Measurements from ENCODE around the gene AFAP1L2. TPM values are rescaled to one million over a fixed set of nuclear protein-coding genes. Genes with fewer than 3 reads are reported as not detected.

Gene AFAP1L2
- total and polyA plus RNA-seq, 9 of the 15 experiments (the other 6 are each of a cell fraction or from before 2014, with no cell fraction given): 0.07 TPM; not detected in 8

DNA sequence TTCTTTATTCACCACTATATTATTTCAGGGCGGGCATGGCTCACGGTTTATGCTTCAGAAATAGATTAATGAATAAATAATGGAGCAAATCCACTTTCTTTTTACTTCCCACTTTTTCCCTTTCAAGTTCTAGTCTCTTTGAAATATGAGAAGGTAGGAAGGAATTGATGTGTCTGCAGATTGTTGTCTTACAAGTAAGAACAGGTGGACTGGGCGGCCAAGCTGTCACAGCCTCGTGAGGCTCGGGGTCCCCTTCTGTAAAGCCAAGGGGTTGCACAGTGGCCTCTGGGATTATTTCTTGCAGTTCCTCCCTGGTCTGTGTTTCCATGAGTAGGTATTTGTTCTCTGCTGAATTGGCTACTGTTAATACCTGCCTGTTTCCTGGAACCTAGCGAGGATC is 154.1 kb downstream of the AFAP1L2 start:
- H4K20me1 ChIP-seq (replicated peaks; ENCODE audit: control insufficient read depth, insufficient read depth, low read length): no peaks in the 10 kb centered on the region
- H3K4me2 ChIP-seq (ENCODE audit: insufficient read depth, low read length): no peak overlapping the region
- 0% methylated on average over 6 of the region's 6 CpGs for WGBS (ENCODE audit: insufficient coverage, low coverage, missing lambda C conversion rate)
- H3K27me3 ChIP-seq (ENCODE audit: control insufficient read depth in 2 of 2, insufficient read depth in 2 of 2, low read length in 2 of 2): peaks cover 0 to 3% of the 10 kb centered on the region in 2 experiments; a peak in 2 of 5 replicates
- ChIA-PET CTCF (ENCODE audit: low intra/inter-chr PET ratio) (no interaction called here), POLR2A (no interaction called here)
- no peak for DNase-seq (ENCODE audit: extremely low read depth in 1 of 4, low spot score in 3 of 4)
- H3K79me2 ChIP-seq (ENCODE audit: control insufficient read depth, insufficient read depth, low read length): no peaks in the 10 kb centered on the region
- H3K4me1 ChIP-seq (replicated peaks in 1 of 2; ENCODE audit: control insufficient read depth in 2 of 2, insufficient read depth in 2 of 2, low read length in 2 of 2): no peaks in the 10 kb centered on the region
- no peak for ATAC-seq
- H3K9ac ChIP-seq (ENCODE audit: insufficient read depth in 1 of 2, low read depth in 2 of 2, low read length in 2 of 2): no peak overlapping the region
- intact Hi-C loops (cut with micrococcal nuclease) (no loop called here), in situ Hi-C loops (cut with MboI) (no loop called here)
- TF ChIP-seq PURB (CRISPR knock-in tag; IDR thresholded peaks at IDR 0.05; ENCODE audit: low read depth) (no peak), ESRRB (CRISPR knock-in tag; IDR thresholded peaks at IDR 0.05; ENCODE audit: borderline replicate concordance) (no peak), RBM15 (IDR thresholded peaks at IDR 0.05; ENCODE audit: insufficient read depth, low read length) (no peak), ZNF77 (CRISPR knock-in tag; IDR thresholded peaks at IDR 0.05) (no peak), RNF2 (IDR thresholded peaks at IDR 0.05) (no peak)
- TF ChIP-seq, protein P1, sequence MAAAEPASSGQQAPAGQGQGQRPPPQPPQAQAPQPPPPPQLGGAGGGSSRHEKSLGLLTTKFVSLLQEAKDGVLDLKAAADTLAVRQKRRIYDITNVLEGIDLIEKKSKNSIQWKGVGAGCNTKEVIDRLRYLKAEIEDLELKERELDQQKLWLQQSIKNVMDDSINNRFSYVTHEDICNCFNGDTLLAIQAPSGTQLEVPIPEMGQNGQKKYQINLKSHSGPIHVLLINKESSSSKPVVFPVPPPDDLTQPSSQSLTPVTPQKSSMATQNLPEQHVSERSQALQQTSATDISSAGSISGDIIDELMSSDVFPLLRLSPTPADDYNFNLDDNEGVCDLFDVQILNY (CRISPR knock-in tag; IDR thresholded peaks at IDR 0.05): no peak
- TF ChIP-seq, protein P2, sequence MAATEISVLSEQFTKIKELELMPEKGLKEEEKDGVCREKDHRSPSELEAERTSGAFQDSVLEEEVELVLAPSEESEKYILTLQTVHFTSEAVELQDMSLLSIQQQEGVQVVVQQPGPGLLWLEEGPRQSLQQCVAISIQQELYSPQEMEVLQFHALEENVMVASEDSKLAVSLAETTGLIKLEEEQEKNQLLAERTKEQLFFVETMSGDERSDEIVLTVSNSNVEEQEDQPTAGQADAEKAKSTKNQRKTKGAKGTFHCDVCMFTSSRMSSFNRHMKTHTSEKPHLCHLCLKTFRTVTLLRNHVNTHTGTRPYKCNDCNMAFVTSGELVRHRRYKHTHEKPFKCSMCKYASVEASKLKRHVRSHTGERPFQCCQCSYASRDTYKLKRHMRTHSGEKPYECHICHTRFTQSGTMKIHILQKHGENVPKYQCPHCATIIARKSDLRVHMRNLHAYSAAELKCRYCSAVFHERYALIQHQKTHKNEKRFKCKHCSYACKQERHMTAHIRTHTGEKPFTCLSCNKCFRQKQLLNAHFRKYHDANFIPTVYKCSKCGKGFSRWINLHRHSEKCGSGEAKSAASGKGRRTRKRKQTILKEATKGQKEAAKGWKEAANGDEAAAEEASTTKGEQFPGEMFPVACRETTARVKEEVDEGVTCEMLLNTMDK (IDR thresholded peaks at IDR 0.05; ENCODE audit: borderline replicate concordance, insufficient read depth, low read depth, low read length, poor library complexity, severe bottlenecking): no peak
- H3K9me3 ChIP-seq (replicated peaks; ENCODE audit: control insufficient read depth, insufficient read depth, low read depth, low read length): no peaks in the 10 kb centered on the region
- no TSS peak for BruUV-seq (replicated peaks)
- H2AFZ ChIP-seq (ENCODE audit: low read depth, low read length): no peak overlapping the region
- no peak overlapping the region for H3K27ac ChIP-seq (ENCODE audit: extremely low read depth, low read depth, low read length)
- H3K9me1 ChIP-seq (ENCODE audit: control insufficient read depth, insufficient read depth, low read length): no peaks in the 10 kb centered on the region
- H3K4me3 ChIP-seq: no peak overlapping the region
- H3K36me3 ChIP-seq (ENCODE audit: control insufficient read depth, insufficient read depth, low read length): no peaks in the 10 kb centered on the region
- no peak for FAIRE-seq

All from K562 (cell line).